Natural killer cell (primary cell): ENCODE data around the gene CCDC78. TPM values are rescaled to one million over a fixed set of nuclear protein-coding genes. Genes with fewer than 3 reads are reported as not detected.
"Not testable (repeated sequence)": the region's sequence is repeated elsewhere in the genome, so short reads cannot be mapped to it uniquely, and the experiment has no call there.

Experiments used
- ATAC-seq, 3 donors: fragments of 150-1000 bp in 2 of 3; fragments of 200-7000 bp in 1 of 3; cut with Tn5 transposase; 1 replicate in 1 of 3; 2 replicates in 2 of 3; pipeline ENCODE4 v1.10.0; 2021; ENCODE audit warnings: mild to moderate bottlenecking in 2 of 3, moderate library complexity in 2 of 3
- DNase-seq, 2 donors: peaks; one replicate each; pipeline versions ENCODE4 v3.0.0 to v3.0.0-alpha.2; 2013 to 2021; ENCODE audit warnings: mixed read lengths in 1 of 2
- H3K27ac ChIP-seq: one replicate; pipeline ENCODE4 v1.5.1; 2013; ENCODE audit warnings: mild to moderate bottlenecking, low read length
- H3K27me3 ChIP-seq: one replicate; pipeline ENCODE4 v1.6.1; 2013; ENCODE audit warnings: low read length; ENCODE audit not compliant: control insufficient read depth, insufficient read depth
- H3K36me3 ChIP-seq: one replicate; pipeline ENCODE4 v1.6.1; 2013; ENCODE audit warnings: low read length; ENCODE audit not compliant: control insufficient read depth, insufficient read depth
- H3K4me1 ChIP-seq: one replicate; pipeline ENCODE4 v1.6.1; 2013; ENCODE audit warnings: low read length; ENCODE audit not compliant: control insufficient read depth, insufficient read depth
- H3K4me3 ChIP-seq: one replicate; pipeline ENCODE4 v1.5.1; 2013; ENCODE audit warnings: low read length
- H3K9me3 ChIP-seq: one replicate; pipeline ENCODE4 v1.6.1; 2013; ENCODE audit warnings: low read length; ENCODE audit not compliant: control insufficient read depth, insufficient read depth
- H3K27ac Mint-ChIP-seq, 2 donors: one replicate each; pipeline ENCODE4 v1.8.0; 2022; ENCODE audit warnings: mild to moderate bottlenecking in 2 of 2, mixed read lengths in 2 of 2, moderate library complexity in 1 of 2
- H3K27me3 Mint-ChIP-seq, 2 donors: one replicate each; pipeline ENCODE4 v1.8.0; 2022; ENCODE audit warnings: low read depth in 2 of 2, mixed read lengths in 2 of 2
- H3K36me3 Mint-ChIP-seq: one replicate; pipeline ENCODE4 v1.8.0; 2022; ENCODE audit warnings: mixed read lengths
- H3K4me1 Mint-ChIP-seq, 2 donors: one replicate each; pipeline ENCODE4 v1.8.0; 2022; ENCODE audit warnings: mixed read lengths in 2 of 2
- H3K4me3 Mint-ChIP-seq: one replicate; pipeline ENCODE4 v1.8.0; 2022; ENCODE audit warnings: mild to moderate bottlenecking, moderate library complexity, mixed read lengths
- H3K9me3 Mint-ChIP-seq, 2 donors: one replicate each; pipeline ENCODE4 v1.8.0; 2022; ENCODE audit warnings: mixed read lengths in 2 of 2
- CTCF ChIP-seq: fragments of 200-600 bp; IDR thresholded peaks from one replicate; pipeline ENCODE4 v1.8.0; 2022; ENCODE audit warnings: antibody characterized with exemption
- WGBS: methylation state at CpG from one replicate; pipeline ENCODE4 v1.1.7; 2013; ENCODE audit warnings: missing lambda C conversion rate; ENCODE audit not compliant: insufficient coverage; 5-methylcytosine and 5-hydroxymethylcytosine counted together
- intact Hi-C: fragments of 100-400 bp; cut with micrococcal nuclease; formaldehyde crosslinking; loops from one replicate; pipeline ENCODE4 v1.14.2; 2022
- total RNA-seq, 4 donors: library from RNA; stranded (reverse); fragments of 120-200 nt in 1 of 4; gene quantifications; one replicate each; pipeline versions ENCODE4 v1.2.3 to v1.2.4, GENCODE V29; 2013 to 2022

The CCDC78 gene
- total RNA-seq, 3 donors from 2014 or later (not counting 1 experiment from before 2014, with no cell fraction given) = 6.2 to 10.0 (median 7.7) TPM

- not testable (repeated sequence) for H3K4me3 ChIP-seq, H3K4me1 Mint-ChIP-seq, H3K27ac ChIP-seq, H3K9me3 Mint-ChIP-seq, H3K27ac Mint-ChIP-seq, H3K36me3 ChIP-seq, H3K36me3 Mint-ChIP-seq, ATAC-seq, H3K27me3 Mint-ChIP-seq, H3K4me3 Mint-ChIP-seq, H3K9me3 ChIP-seq
- 52% methylated on average over 13 of the region's 13 CpGs for WGBS
- Histone ChIP-seq H3K4me1 (peaks cover 16% of the 10 kb centered on the region), H3K27me3 (peaks cover 27% of the 10 kb centered on the region)
- intact Hi-C loops = loop anchor here (10.0 kb wide), 1 partner anchor 342 kb away; no protein-coding TSS in a partner anchor
- DNase-seq = peak in 1 of 2 donors; percentile 68
- TF ChIP-seq CTCF = peak; percentile 25
Observed at GRCh38 chr16:712740-713250, 13.4 kb downstream of the CCDC78 start.

DNA sequence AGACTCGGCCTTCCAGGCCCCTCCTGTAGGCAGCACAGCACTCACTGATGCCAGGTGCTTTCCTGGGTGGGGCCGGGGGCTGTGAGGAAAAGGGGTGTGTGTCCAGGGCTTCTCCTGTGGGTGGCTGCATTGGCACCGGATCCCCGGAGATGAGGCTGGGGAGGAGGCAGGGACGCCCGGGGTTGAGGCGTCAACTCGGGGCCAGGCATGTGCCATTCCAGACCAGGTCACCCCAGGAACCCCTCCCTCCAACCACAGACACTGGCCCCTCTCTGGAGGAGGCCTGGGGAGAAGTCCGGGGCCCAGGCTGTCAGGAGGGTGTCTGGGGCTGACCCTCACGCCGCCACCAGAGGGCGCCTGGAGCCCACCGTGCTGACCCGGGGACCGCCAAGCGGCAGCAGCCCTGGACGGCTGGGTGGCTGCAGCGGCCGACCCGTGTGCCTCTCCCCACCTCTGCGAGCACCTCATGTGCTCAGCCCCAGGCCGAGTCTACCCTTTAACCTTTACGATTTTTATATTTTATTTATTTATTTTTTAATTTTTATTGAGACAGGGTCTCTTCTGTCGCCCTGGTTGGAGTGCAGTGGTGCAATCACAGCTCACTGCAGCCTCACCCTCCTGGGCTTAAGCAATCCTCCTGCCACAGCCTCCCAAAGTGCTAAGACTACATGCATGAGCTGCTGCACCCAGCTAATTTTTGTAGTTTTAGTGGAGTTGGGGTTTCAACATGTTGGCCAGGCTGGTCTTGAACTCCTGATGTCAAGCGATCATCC, 14.5 kb downstream of the CCDC78 start:
- H3K27ac ChIP-seq = no peak overlapping the region
- H3K4me3 ChIP-seq = no peak overlapping the region
- H3K4me1 Mint-ChIP-seq = peaks cover 0 to 9% of the 10 kb centered on the region in 2 donors
- TF ChIP-seq CTCF = peak; percentile 95
- H3K27me3 ChIP-seq = peaks cover 27% of the 10 kb centered on the region
- ATAC-seq (peak; percentile 63 to 79 (median 64)), DNase-seq (peak; percentile 82 to 89)
- no peaks in the 10 kb centered on the region for H3K36me3 Mint-ChIP-seq
- peaks cover 8 to 14% of the 10 kb centered on the region in 2 donors for H3K27me3 Mint-ChIP-seq
- no peaks in the 10 kb centered on the region for H3K9me3 ChIP-seq
- WGBS = 6% methylated on average over 21 of the region's 25 CpGs
- H3K36me3 ChIP-seq = no peaks in the 10 kb centered on the region
- peaks cover 16% of the 10 kb centered on the region for H3K4me1 ChIP-seq
- no peak overlapping the region for H3K4me3 Mint-ChIP-seq
- intact Hi-C loops = loop anchor here (2.0 to 10.0 kb wide), 2 partner anchors 73 to 343 kb away; no protein-coding TSS in a partner anchor
- H3K27ac Mint-ChIP-seq = no peak overlapping the region
- no peaks in the 10 kb centered on the region for H3K9me3 Mint-ChIP-seq

DNA sequence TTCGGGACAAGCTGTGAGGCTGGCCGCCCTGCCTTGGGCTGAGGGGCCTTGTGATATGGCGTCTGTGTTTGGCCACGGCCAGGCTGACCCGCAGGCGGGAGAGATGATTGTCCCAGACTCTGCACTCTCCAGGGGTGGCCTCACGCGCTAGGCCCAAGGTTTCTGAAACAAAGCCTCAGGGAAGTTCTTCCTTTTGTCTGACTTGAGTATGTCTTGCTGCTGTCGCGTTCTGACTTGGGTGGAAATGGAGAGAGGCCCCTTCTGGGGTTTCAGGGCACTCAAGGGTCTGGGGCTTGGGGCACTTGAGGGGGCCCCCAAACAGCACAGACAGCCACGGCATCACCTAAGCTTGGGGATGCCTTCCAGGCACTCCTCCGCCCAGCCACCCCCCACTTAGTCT, 15.2 kb downstream of the CCDC78 start:
- ATAC-seq (no peak), DNase-seq (no peak)
- no peak overlapping the region for H3K4me3 ChIP-seq
- Mint-ChIP-seq H3K9me3 (no peaks in the 10 kb centered on the region), H3K36me3 (no peaks in the 10 kb centered on the region), H3K4me3 (no peak overlapping the region), H3K27ac (no peak overlapping the region), H3K4me1 (peaks cover 0 to 4% of the 10 kb centered on the region in 2 donors), H3K27me3 (peaks cover 8 to 17% of the 10 kb centered on the region in 2 donors)
- no peak for TF ChIP-seq CTCF
- WGBS = 75% methylated on average over 12 of the region's 12 CpGs
- intact Hi-C loops = loop anchor here (2.0 to 10.0 kb wide), 2 partner anchors 74 to 344 kb away; no protein-coding TSS in a partner anchor
- no peaks in the 10 kb centered on the region for H3K9me3 ChIP-seq
- peaks cover 17% of the 10 kb centered on the region for H3K4me1 ChIP-seq
- H3K27me3 ChIP-seq = peaks cover 26% of the 10 kb centered on the region
- H3K27ac ChIP-seq = no peak overlapping the region
- H3K36me3 ChIP-seq = no peaks in the 10 kb centered on the region
